ENCODE measurements around the gene SWAP70.

Gene SWAP70

GRCh38 chr11:9753021-9753420, 89.1 kb downstream of the SWAP70 start:
- no peak for DNase-seq (ENCODE audit: low spot score)

- no peak for DNase-seq (ENCODE audit: low spot score)
These were observed 90.2 kb downstream of the SWAP70 start for GRCh38 chr11:9754010-9754471.

GRCh38 chr11:9755561-9756185, 91.8 kb downstream of the SWAP70 start:
- no peak for DNase-seq (ENCODE audit: low spot score)

GRCh38 chr11:9756461-9756860, 92.6 kb downstream of the SWAP70 start:
- DNase-seq (ENCODE audit: low spot score) = no peak

- DNase-seq (ENCODE audit: low spot score) = no peak
These were observed 93.0 kb downstream of the SWAP70 start for GRCh38 chr11:9756878-9757277.

- peak; percentile 64 for DNase-seq (ENCODE audit: low spot score)
These were observed 94.1 kb downstream of the SWAP70 start for GRCh38 chr11:9757809-9758636.

GRCh38 chr11:9758637-9759518, 95.0 kb downstream of the SWAP70 start:
- peak; percentile 53 for DNase-seq (ENCODE audit: low spot score)

- no peak for DNase-seq (ENCODE audit: low spot score)
These were observed 95.8 kb downstream of the SWAP70 start for GRCh38 chr11:9759519-9760192.

GRCh38 chr11:9760193-9760575, 96.3 kb downstream of the SWAP70 start:
- peak; percentile 57 for DNase-seq (ENCODE audit: low spot score)

- DNase-seq (ENCODE audit: low spot score) = no peak
These were observed 97.6 kb downstream of the SWAP70 start for GRCh38 chr11:9761441-9761945.

- no peak for DNase-seq (ENCODE audit: low spot score)
These were observed 98.7 kb downstream of the SWAP70 start for GRCh38 chr11:9762531-9762930.

GRCh38 chr11:9763301-9763700, 99.4 kb downstream of the SWAP70 start:
- DNase-seq (ENCODE audit: low spot score) = no peak

- DNase-seq (ENCODE audit: low spot score) = no peak
These were observed 101.6 kb downstream of the SWAP70 start for GRCh38 chr11:9765320-9766101.

GRCh38 chr11:9769621-9770020, 105.7 kb downstream of the SWAP70 start:
- DNase-seq (ENCODE audit: low spot score) = no peak

- DNase-seq (ENCODE audit: low spot score) = no peak
These were observed 107.2 kb downstream of the SWAP70 start for GRCh38 chr11:9771071-9771511.

GRCh38 chr11:9772218-9772617, 108.3 kb downstream of the SWAP70 start:
- DNase-seq (ENCODE audit: low spot score) = no peak

GRCh38 chr11:9773524-9773923, 109.6 kb downstream of the SWAP70 start:
- DNase-seq (ENCODE audit: low spot score) = no peak

- DNase-seq (ENCODE audit: low spot score) = no peak
These were observed 110.2 kb downstream of the SWAP70 start for GRCh38 chr11:9774109-9774508.

- DNase-seq (ENCODE audit: low spot score) = no peak
These were observed 110.9 kb downstream of the SWAP70 start for GRCh38 chr11:9774591-9775397.

- no peak for DNase-seq (ENCODE audit: low spot score)
These were observed 111.5 kb downstream of the SWAP70 start for GRCh38 chr11:9775398-9775779.
